Upper lobe of right lung (tissue), 1 donor: ENCODE results near the gene MGAM2. TPM values are rescaled to one million over a fixed set of nuclear protein-coding genes. Genes with fewer than 3 reads are reported as not detected.

ENCODE experiments used
- ATAC-seq: fragments of 200-7000 bp; cut with Tn5 transposase; one replicate; pipeline ENCODE4 v1.9.1; 2020; ENCODE audit warnings: mild to moderate bottlenecking, moderate library complexity
- DNase-seq: peaks from one replicate; pipeline ENCODE4 v3.0.0-alpha.2; 2020
- H3K27ac ChIP-seq: fragments of 200-600 bp; one replicate; pipeline ENCODE4 v1.8.0; 2022
- H3K27me3 ChIP-seq: fragments of 200-600 bp; one replicate; pipeline ENCODE4 v1.8.0; 2022; ENCODE audit warnings: mild to moderate bottlenecking
- H3K36me3 ChIP-seq: fragments of 200-600 bp; one replicate; pipeline ENCODE4 v1.8.0; 2022
- H3K4me1 ChIP-seq: fragments of 200-600 bp; one replicate; pipeline ENCODE4 v1.8.0; 2022
- H3K4me3 ChIP-seq: fragments of 200-600 bp; one replicate; pipeline ENCODE4 v1.8.0; 2022; ENCODE audit warnings: mild to moderate bottlenecking
- H3K9me3 ChIP-seq: fragments of 200-600 bp; one replicate; pipeline ENCODE4 v1.8.0; 2022
- CTCF ChIP-seq: fragments of 200-600 bp; IDR thresholded peaks from one replicate; pipeline ENCODE4 v1.8.0; 2022; ENCODE audit warnings: antibody characterized with exemption
- intact Hi-C: fragments of 100-400 bp; cut with DNase I; formaldehyde crosslinking; loops from one replicate; pipeline ENCODE4 v1.11.0; 2022
- total RNA-seq: library from RNA; stranded (reverse); fragmentation: NEBNext Ultra II Directional; extraction: Animal tissue kit (Norgen Biotek cat#: 25700); gene quantifications from one replicate; pipeline ENCODE4 v1.2.1, GENCODE V29; 2021
- donor health status: DM: no; HTN: yes; CAD: no; lungs with severe emphysema.

Gene MGAM2
- total RNA-seq, 1 donor from 2014 or later: 0.61 TPM

GRCh38 chr7:142188154-142188553, 76.6 kb downstream of the MGAM2 start:
- intact Hi-C loops: no loop called here
- H3K27ac ChIP-seq: no peak overlapping the region
- no peak for TF ChIP-seq CTCF

GRCh38 chr7:142188846-142189245, 77.3 kb downstream of the MGAM2 start:
- ATAC-seq: no peak
- intact Hi-C loops: no loop called here

More at GRCh38 chr7:142188154-142188553, 76.6 kb downstream of the MGAM2 start:
- ATAC-seq (no peak), DNase-seq (no peak)
- H3K9me3 ChIP-seq: no peaks in the 10 kb centered on the region
- peaks cover 4% of the 10 kb centered on the region for H3K27me3 ChIP-seq
- H3K36me3 ChIP-seq: no peaks in the 10 kb centered on the region
- no peak overlapping the region for H3K4me3 ChIP-seq
- H3K4me1 ChIP-seq: peaks cover 5% of the 10 kb centered on the region

GRCh38 chr7:142194201-142194600, 82.7 kb downstream of the MGAM2 start:
- no peak for ATAC-seq
- no peaks in the 10 kb centered on the region for H3K4me1 ChIP-seq
- intact Hi-C loops: no loop called here
- no peak overlapping the region for H3K27ac ChIP-seq
- H3K27me3 ChIP-seq: peaks cover 4% of the 10 kb centered on the region
- H3K36me3 ChIP-seq: no peaks in the 10 kb centered on the region
- no peak for DNase-seq
- no peak for TF ChIP-seq CTCF
- no peaks in the 10 kb centered on the region for H3K9me3 ChIP-seq
- H3K4me3 ChIP-seq: no peak overlapping the region

More at GRCh38 chr7:142188846-142189245, 77.3 kb downstream of the MGAM2 start:
- Histone ChIP-seq H3K9me3 (no peaks in the 10 kb centered on the region), H3K27me3 (peaks cover 4% of the 10 kb centered on the region), H3K4me1 (peaks cover 5% of the 10 kb centered on the region), H3K4me3 (no peak overlapping the region), H3K27ac (no peak overlapping the region), H3K36me3 (no peaks in the 10 kb centered on the region)
- DNase-seq: no peak
- TF ChIP-seq CTCF: peak; percentile 28

- no peak for DNase-seq
- Histone ChIP-seq H3K27ac (no peak overlapping the region), H3K36me3 (no peaks in the 10 kb centered on the region), H3K9me3 (no peaks in the 10 kb centered on the region), H3K4me1 (no peaks in the 10 kb centered on the region), H3K27me3 (no peaks in the 10 kb centered on the region), H3K4me3 (no peak overlapping the region)
- intact Hi-C loops: no loop called here
- ATAC-seq: no peak
- no peak for TF ChIP-seq CTCF
Measured at GRCh38 chr7:142196066-142196840, 84.7 kb downstream of the MGAM2 start.

- Histone ChIP-seq H3K36me3 (no peaks in the 10 kb centered on the region), H3K27ac (no peak overlapping the region), H3K4me3 (no peak overlapping the region), H3K27me3 (no peaks in the 10 kb centered on the region), H3K4me1 (no peaks in the 10 kb centered on the region), H3K9me3 (no peaks in the 10 kb centered on the region)
- TF ChIP-seq CTCF: no peak
- DNase-seq: no peak
- intact Hi-C loops: no loop called here
- ATAC-seq: no peak
Measured at GRCh38 chr7:142200206-142200605, 88.7 kb downstream of the MGAM2 start.
